ENCODE results near the gene MRPS9.

MRPS9 gene

GRCh38 chr2:105134081-105134480, 96.2 kb downstream of the MRPS9 start:
- Histone ChIP-seq H3K9ac (ENCODE audit: low read depth, low read length) (no peak overlapping the region), H3K36me3 (ENCODE audit: insufficient read depth, low read length) (no peaks in the 10 kb centered on the region), H3K27ac (ENCODE audit: low read length) (no peak overlapping the region), H3K4me1 (ENCODE audit: insufficient read depth, low read length) (no peaks in the 10 kb centered on the region), H3K9me3 (ENCODE audit: insufficient read depth, low read length, severe bottlenecking) (no peaks in the 10 kb centered on the region), H4K20me1 (ENCODE audit: insufficient read depth, low read length) (no peaks in the 10 kb centered on the region), H3K4me3 (ENCODE audit: low read depth in 1 of 2, low read length in 2 of 2) (no peak overlapping the region), H3K27me3 (ENCODE audit: insufficient read depth, low read length, poor library complexity) (no peaks in the 10 kb centered on the region), H2AFZ (ENCODE audit: low read depth, low read length) (no peak overlapping the region), H3K79me2 (ENCODE audit: insufficient read depth, low read length) (no peaks in the 10 kb centered on the region), H3K4me2 (ENCODE audit: insufficient read depth, low read length) (no peak overlapping the region)
- DNase-seq (no peak), ATAC-seq (ENCODE audit: insufficient read depth, low read depth) (no peak)
- no peak for TF ChIP-seq CTCF (IDR thresholded peaks at IDR 0.05; ENCODE audit: borderline replicate concordance, extremely low read depth, low read length, poor library complexity, severe bottlenecking)
- TF ChIP-seq EZH2 (IDR thresholded peaks at IDR 0.05; ENCODE audit: borderline replicate concordance, low read depth, low read length, severe bottlenecking), result no peak

GRCh38 chr2:105135436-105135835, 97.6 kb downstream of the MRPS9 start:
- Histone ChIP-seq H2AFZ (ENCODE audit: low read depth, low read length) (no peak overlapping the region), H3K4me2 (ENCODE audit: insufficient read depth, low read length) (no peak overlapping the region), H4K20me1 (ENCODE audit: insufficient read depth, low read length) (no peaks in the 10 kb centered on the region), H3K9me3 (ENCODE audit: insufficient read depth, low read length, severe bottlenecking) (no peaks in the 10 kb centered on the region), H3K4me1 (ENCODE audit: insufficient read depth, low read length) (no peaks in the 10 kb centered on the region), H3K4me3 (ENCODE audit: low read depth in 1 of 2, low read length in 2 of 2) (no peak overlapping the region), H3K79me2 (ENCODE audit: insufficient read depth, low read length) (no peaks in the 10 kb centered on the region), H3K27ac (ENCODE audit: low read length) (no peak overlapping the region), H3K27me3 (ENCODE audit: insufficient read depth, low read length, poor library complexity) (peaks cover 3% of the 10 kb centered on the region), H3K36me3 (ENCODE audit: insufficient read depth, low read length) (no peaks in the 10 kb centered on the region), H3K9ac (ENCODE audit: low read depth, low read length) (no peak overlapping the region)
- TF ChIP-seq EZH2 (IDR thresholded peaks at IDR 0.05; ENCODE audit: borderline replicate concordance, low read depth, low read length, severe bottlenecking), result no peak
- no peak for TF ChIP-seq CTCF (IDR thresholded peaks at IDR 0.05; ENCODE audit: borderline replicate concordance, extremely low read depth, low read length, poor library complexity, severe bottlenecking)
- ATAC-seq (ENCODE audit: insufficient read depth, low read depth), result no peak
- no peak for DNase-seq

GRCh38 chr2:105136394-105136793, 98.5 kb downstream of the MRPS9 start:
- no peak for DNase-seq
- no peak overlapping the region for H3K4me3 ChIP-seq (ENCODE audit: low read depth in 1 of 2, low read length in 2 of 2)
- H3K4me1 ChIP-seq (ENCODE audit: insufficient read depth, low read length), result no peaks in the 10 kb centered on the region
- no peak overlapping the region for H3K4me2 ChIP-seq (ENCODE audit: insufficient read depth, low read length)
- no peak overlapping the region for H3K27ac ChIP-seq (ENCODE audit: low read length)
- peaks cover 3% of the 10 kb centered on the region for H3K27me3 ChIP-seq (ENCODE audit: insufficient read depth, low read length, poor library complexity)
- H3K9ac ChIP-seq (ENCODE audit: low read depth, low read length), result no peak overlapping the region
- H3K9me3 ChIP-seq (ENCODE audit: insufficient read depth, low read length, severe bottlenecking), result no peaks in the 10 kb centered on the region
- H3K79me2 ChIP-seq (ENCODE audit: insufficient read depth, low read length), result no peaks in the 10 kb centered on the region
- H2AFZ ChIP-seq (ENCODE audit: low read depth, low read length), result no peak overlapping the region
- H4K20me1 ChIP-seq (ENCODE audit: insufficient read depth, low read length), result no peaks in the 10 kb centered on the region
- no peaks in the 10 kb centered on the region for H3K36me3 ChIP-seq (ENCODE audit: insufficient read depth, low read length)
- no peak for ATAC-seq (ENCODE audit: insufficient read depth, low read depth)
- TF ChIP-seq EZH2 (IDR thresholded peaks at IDR 0.05; ENCODE audit: borderline replicate concordance, low read depth, low read length, severe bottlenecking) (no peak), CTCF (IDR thresholded peaks at IDR 0.05; ENCODE audit: borderline replicate concordance, extremely low read depth, low read length, poor library complexity, severe bottlenecking) (no peak)

GRCh38 chr2:105138643-105139042, 100.8 kb downstream of the MRPS9 start:
- no peaks in the 10 kb centered on the region for H3K79me2 ChIP-seq (ENCODE audit: insufficient read depth, low read length)
- no peak overlapping the region for H3K27ac ChIP-seq (ENCODE audit: low read length)
- no peaks in the 10 kb centered on the region for H4K20me1 ChIP-seq (ENCODE audit: insufficient read depth, low read length)
- H3K36me3 ChIP-seq (ENCODE audit: insufficient read depth, low read length), result no peaks in the 10 kb centered on the region
- ATAC-seq (ENCODE audit: insufficient read depth, low read depth) (no peak), DNase-seq (no peak)
- H3K9ac ChIP-seq (ENCODE audit: low read depth, low read length), result no peak overlapping the region
- TF ChIP-seq EZH2 (IDR thresholded peaks at IDR 0.05; ENCODE audit: borderline replicate concordance, low read depth, low read length, severe bottlenecking) (no peak), CTCF (IDR thresholded peaks at IDR 0.05; ENCODE audit: borderline replicate concordance, extremely low read depth, low read length, poor library complexity, severe bottlenecking) (no peak)
- H3K4me1 ChIP-seq (ENCODE audit: insufficient read depth, low read length), result no peaks in the 10 kb centered on the region
- no peak overlapping the region for H3K4me3 ChIP-seq (ENCODE audit: low read depth in 1 of 2, low read length in 2 of 2)
- H3K27me3 ChIP-seq (ENCODE audit: insufficient read depth, low read length, poor library complexity), result peaks cover 3% of the 10 kb centered on the region
- no peaks in the 10 kb centered on the region for H3K9me3 ChIP-seq (ENCODE audit: insufficient read depth, low read length, severe bottlenecking)
- H2AFZ ChIP-seq (ENCODE audit: low read depth, low read length), result no peak overlapping the region
- no peak overlapping the region for H3K4me2 ChIP-seq (ENCODE audit: insufficient read depth, low read length)

Measured in DND-41 (cell line).